Measurements from ENCODE around the gene ESPNL.

ESPNL gene

GRCh38 chr2:238145046-238145445 is 44.9 kb downstream of the ESPNL start:
- no peak overlapping the region; the same call in 1 of the 2 replicates for H3K4me3 ChIP-seq (ENCODE audit: low read length)
- no CpG with 5 or more reads among the region's 12 CpGs for WGBS (ENCODE audit: insufficient coverage, insufficient read length)
- H3K27ac ChIP-seq (ENCODE audit: low read length): no peak overlapping the region
- no peak for DNase-seq (ENCODE audit: low read depth, low spot score)
- H3K9me3 ChIP-seq (ENCODE audit: control insufficient read depth, insufficient read depth, low read length): no peaks in the 10 kb centered on the region
- H3K36me3 ChIP-seq (ENCODE audit: control insufficient read depth, insufficient read depth, low read length): no peaks in the 10 kb centered on the region
- peaks cover 2% of the 10 kb centered on the region; the same call in 1 of the 2 replicates for H3K4me1 ChIP-seq (ENCODE audit: control insufficient read depth, insufficient read depth, low read length)
- no peaks in the 10 kb centered on the region for H3K27me3 ChIP-seq (ENCODE audit: control insufficient read depth, insufficient read depth, low read length)

- DNase-seq (ENCODE audit: low read depth, low spot score): no peak
- Histone ChIP-seq H3K27me3 (ENCODE audit: control insufficient read depth, insufficient read depth, low read length) (no peaks in the 10 kb centered on the region), H3K4me1 (ENCODE audit: control insufficient read depth, insufficient read depth, low read length) (peaks cover 2% of the 10 kb centered on the region; the same call in 1 of the 2 replicates), H3K36me3 (ENCODE audit: control insufficient read depth, insufficient read depth, low read length) (no peaks in the 10 kb centered on the region), H3K4me3 (ENCODE audit: low read length) (no peak overlapping the region), H3K9me3 (ENCODE audit: control insufficient read depth, insufficient read depth, low read length) (no peaks in the 10 kb centered on the region), H3K27ac (ENCODE audit: low read length) (no peak overlapping the region)
- WGBS (ENCODE audit: insufficient coverage, insufficient read length): no CpG with 5 or more reads among the region's 12 CpGs
Measured at GRCh38 chr2:238145851-238146250, 45.7 kb downstream of the ESPNL start.

- Histone ChIP-seq H3K4me3 (ENCODE audit: low read length) (no peak overlapping the region), H3K9me3 (ENCODE audit: control insufficient read depth, insufficient read depth, low read length) (no peaks in the 10 kb centered on the region), H3K36me3 (ENCODE audit: control insufficient read depth, insufficient read depth, low read length) (no peaks in the 10 kb centered on the region), H3K4me1 (ENCODE audit: control insufficient read depth, insufficient read depth, low read length) (peaks cover 6% of the 10 kb centered on the region), H3K27me3 (ENCODE audit: control insufficient read depth, insufficient read depth, low read length) (no peaks in the 10 kb centered on the region), H3K27ac (ENCODE audit: low read length) (no peak overlapping the region)
- no peak for DNase-seq (ENCODE audit: low read depth, low spot score)
- no CpG with 5 or more reads among the region's 13 CpGs for WGBS (ENCODE audit: insufficient coverage, insufficient read length)
Measured at GRCh38 chr2:238146884-238147544, 46.9 kb downstream of the ESPNL start.

- peaks cover 4% of the 10 kb centered on the region for H3K4me1 ChIP-seq (ENCODE audit: control insufficient read depth, insufficient read depth, low read length)
- no peaks in the 10 kb centered on the region for H3K27me3 ChIP-seq (ENCODE audit: control insufficient read depth, insufficient read depth, low read length)
- no peaks in the 10 kb centered on the region for H3K9me3 ChIP-seq (ENCODE audit: control insufficient read depth, insufficient read depth, low read length)
- no peak overlapping the region for H3K27ac ChIP-seq (ENCODE audit: low read length)
- H3K4me3 ChIP-seq (ENCODE audit: low read length): no peak overlapping the region
- no CpG with 5 or more reads among the region's 15 CpGs for WGBS (ENCODE audit: insufficient coverage, insufficient read length)
- no peaks in the 10 kb centered on the region for H3K36me3 ChIP-seq (ENCODE audit: control insufficient read depth, insufficient read depth, low read length)
- DNase-seq (ENCODE audit: low read depth, low spot score): no peak
Measured at GRCh38 chr2:238148981-238149380, 48.8 kb downstream of the ESPNL start.

- H3K27me3 ChIP-seq (ENCODE audit: control insufficient read depth, insufficient read depth, low read length): no peaks in the 10 kb centered on the region
- peaks cover 4% of the 10 kb centered on the region for H3K4me1 ChIP-seq (ENCODE audit: control insufficient read depth, insufficient read depth, low read length)
- H3K4me3 ChIP-seq (ENCODE audit: low read length): no peak overlapping the region
- WGBS (ENCODE audit: insufficient coverage, insufficient read length): no CpG with 5 or more reads among the region's 14 CpGs
- no peak for DNase-seq (ENCODE audit: low read depth, low spot score)
- H3K36me3 ChIP-seq (ENCODE audit: control insufficient read depth, insufficient read depth, low read length): no peaks in the 10 kb centered on the region
- no peaks in the 10 kb centered on the region for H3K9me3 ChIP-seq (ENCODE audit: control insufficient read depth, insufficient read depth, low read length)
- no peak overlapping the region for H3K27ac ChIP-seq (ENCODE audit: low read length)
Measured at GRCh38 chr2:238149841-238150572, 49.9 kb downstream of the ESPNL start.

- H3K27me3 ChIP-seq (ENCODE audit: control insufficient read depth, insufficient read depth, low read length): no peaks in the 10 kb centered on the region
- no peak overlapping the region for H3K4me3 ChIP-seq (ENCODE audit: low read length)
- no peaks in the 10 kb centered on the region for H3K36me3 ChIP-seq (ENCODE audit: control insufficient read depth, insufficient read depth, low read length)
- DNase-seq (ENCODE audit: low read depth, low spot score): no peak
- H3K4me1 ChIP-seq (ENCODE audit: control insufficient read depth, insufficient read depth, low read length): peaks cover 4% of the 10 kb centered on the region
- H3K9me3 ChIP-seq (ENCODE audit: control insufficient read depth, insufficient read depth, low read length): no peaks in the 10 kb centered on the region
- no peak overlapping the region for H3K27ac ChIP-seq (ENCODE audit: low read length)
- WGBS (ENCODE audit: insufficient coverage, insufficient read length): no CpG with 5 or more reads among the region's 25 CpGs
Measured at GRCh38 chr2:238150686-238151085, 50.5 kb downstream of the ESPNL start.

GRCh38 chr2:238151205-238151604 is 51.1 kb downstream of the ESPNL start:
- no peak for DNase-seq (ENCODE audit: low read depth, low spot score)
- WGBS (ENCODE audit: insufficient coverage, insufficient read length): no CpG with 5 or more reads among the region's 13 CpGs
- Histone ChIP-seq H3K27ac (ENCODE audit: low read length) (no peak overlapping the region), H3K9me3 (ENCODE audit: control insufficient read depth, insufficient read depth, low read length) (no peaks in the 10 kb centered on the region), H3K4me1 (ENCODE audit: control insufficient read depth, insufficient read depth, low read length) (peaks cover 4% of the 10 kb centered on the region), H3K36me3 (ENCODE audit: control insufficient read depth, insufficient read depth, low read length) (no peaks in the 10 kb centered on the region), H3K4me3 (ENCODE audit: low read length) (no peak overlapping the region), H3K27me3 (ENCODE audit: control insufficient read depth, insufficient read depth, low read length) (no peaks in the 10 kb centered on the region)

- no peak for DNase-seq (ENCODE audit: low read depth, low spot score)
- Histone ChIP-seq H3K9me3 (ENCODE audit: control insufficient read depth, insufficient read depth, low read length) (no peaks in the 10 kb centered on the region), H3K4me3 (ENCODE audit: low read length) (no peak overlapping the region), H3K4me1 (ENCODE audit: control insufficient read depth, insufficient read depth, low read length) (peaks cover 4% of the 10 kb centered on the region), H3K27ac (ENCODE audit: low read length) (no peak overlapping the region), H3K27me3 (ENCODE audit: control insufficient read depth, insufficient read depth, low read length) (no peaks in the 10 kb centered on the region), H3K36me3 (ENCODE audit: control insufficient read depth, insufficient read depth, low read length) (no peaks in the 10 kb centered on the region)
- no CpG with 5 or more reads among the region's 16 CpGs for WGBS (ENCODE audit: insufficient coverage, insufficient read length)
Measured at GRCh38 chr2:238151628-238152235, 51.6 kb downstream of the ESPNL start.

GRCh38 chr2:238152771-238153688 is 52.9 kb downstream of the ESPNL start:
- Histone ChIP-seq H3K9me3 (ENCODE audit: control insufficient read depth, insufficient read depth, low read length) (no peaks in the 10 kb centered on the region), H3K4me1 (ENCODE audit: control insufficient read depth, insufficient read depth, low read length) (peaks cover 4% of the 10 kb centered on the region), H3K36me3 (ENCODE audit: control insufficient read depth, insufficient read depth, low read length) (no peaks in the 10 kb centered on the region; the same call in 1 of the 2 replicates), H3K4me3 (ENCODE audit: low read length) (no peak overlapping the region), H3K27ac (ENCODE audit: low read length) (no peak overlapping the region), H3K27me3 (ENCODE audit: control insufficient read depth, insufficient read depth, low read length) (no peaks in the 10 kb centered on the region; the same call in 1 of the 2 replicates)
- no peak for DNase-seq (ENCODE audit: low read depth, low spot score)
- no CpG with 5 or more reads among the region's 22 CpGs for WGBS (ENCODE audit: insufficient coverage, insufficient read length)

- no CpG with 5 or more reads among the region's 10 CpGs for WGBS (ENCODE audit: insufficient coverage, insufficient read length)
- Histone ChIP-seq H3K4me1 (ENCODE audit: control insufficient read depth, insufficient read depth, low read length) (peaks cover 6% of the 10 kb centered on the region), H3K27ac (ENCODE audit: low read length) (no peak overlapping the region), H3K27me3 (ENCODE audit: control insufficient read depth, insufficient read depth, low read length) (peaks cover 4% of the 10 kb centered on the region), H3K9me3 (ENCODE audit: control insufficient read depth, insufficient read depth, low read length) (no peaks in the 10 kb centered on the region), H3K36me3 (ENCODE audit: control insufficient read depth, insufficient read depth, low read length) (no peaks in the 10 kb centered on the region; the same call in 1 of the 2 replicates), H3K4me3 (ENCODE audit: low read length) (no peak overlapping the region)
- DNase-seq (ENCODE audit: low read depth, low spot score): no peak
Measured at GRCh38 chr2:238154570-238154969, 54.4 kb downstream of the ESPNL start.
